Skeletal muscle satellite cell (primary cell): ENCODE data around the gene COL23A1.

ENCODE experiments used
- H3K27me3 ChIP-seq: 2 replicates; pipeline ENCODE4 v1.7.0; 2013; ENCODE audit warnings: low read length; ENCODE audit not compliant: control insufficient read depth, insufficient read depth
- H3K36me3 ChIP-seq: 2 replicates; pipeline ENCODE4 v1.7.0; 2013; ENCODE audit warnings: mild to moderate bottlenecking, control low read depth, low read length; ENCODE audit not compliant: insufficient read depth
- H3K4me1 ChIP-seq: 2 replicates; pipeline ENCODE4 v1.7.0; 2013; ENCODE audit warnings: low read length; ENCODE audit not compliant: control insufficient read depth, insufficient read depth
- H3K4me2 ChIP-seq: 2 replicates; pipeline ENCODE4 v1.7.0; 2013; ENCODE audit warnings: mild to moderate bottlenecking, low read length
- H3K4me3 ChIP-seq: 2 replicates; pipeline ENCODE4 v1.7.0; 2013; ENCODE audit warnings: low read length
- H3K9ac ChIP-seq: 2 replicates; pipeline ENCODE4 v1.7.0; 2013; ENCODE audit warnings: mild to moderate bottlenecking, low read depth, low read length, moderate library complexity
- H3K9me3 ChIP-seq: replicated peaks from 2 replicates; pipeline ENCODE4 v1.7.0; 2013; ENCODE audit warnings: mild to moderate bottlenecking, control low read depth, low read length

COL23A1 gene

DNA sequence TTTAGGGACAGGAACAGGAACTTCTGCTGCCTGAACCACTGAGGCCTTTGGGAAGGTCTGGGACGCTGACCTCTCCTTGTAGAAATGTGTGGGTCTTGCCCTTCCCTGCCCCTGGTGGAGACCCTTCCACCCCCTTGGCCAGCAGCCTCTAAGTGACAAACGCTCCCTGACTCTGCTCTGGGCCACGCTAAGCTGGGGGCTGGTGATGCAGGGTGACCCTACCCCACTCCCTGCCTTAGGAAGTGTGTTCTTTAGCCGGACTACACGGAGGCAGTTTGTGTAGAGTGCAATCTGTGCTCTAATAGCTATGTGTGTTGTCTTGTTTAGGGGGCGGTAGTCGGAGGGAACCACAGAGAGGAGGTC, 123.0 kb downstream of the COL23A1 start:
- H3K36me3 ChIP-seq: no peaks in the 10 kb centered on the region
- no peak overlapping the region for H3K4me2 ChIP-seq
- H3K9me3 ChIP-seq: peaks cover 10% of the 10 kb centered on the region
- no peaks in the 10 kb centered on the region for H3K4me1 ChIP-seq
- H3K27me3 ChIP-seq: no peaks in the 10 kb centered on the region
- H3K9ac ChIP-seq: no peak overlapping the region
- H3K4me3 ChIP-seq: no peak overlapping the region

- no peaks in the 10 kb centered on the region for H3K4me1 ChIP-seq
Measured at GRCh38 chr5:178466342-178466741, 123.9 kb downstream of the COL23A1 start.

GRCh38 chr5:178465861-178466288, 124.3 kb downstream of the COL23A1 start:
- no peak overlapping the region for H3K9ac ChIP-seq
- H3K9me3 ChIP-seq: peaks cover 9% of the 10 kb centered on the region
- H3K4me1 ChIP-seq: no peaks in the 10 kb centered on the region
- no peak overlapping the region for H3K4me2 ChIP-seq
- no peaks in the 10 kb centered on the region for H3K36me3 ChIP-seq
- no peak overlapping the region for H3K4me3 ChIP-seq
- H3K27me3 ChIP-seq: no peaks in the 10 kb centered on the region

More at GRCh38 chr5:178466342-178466741, 123.9 kb downstream of the COL23A1 start:
- Histone ChIP-seq H3K9ac (no peak overlapping the region), H3K4me3 (no peak overlapping the region), H3K4me2 (no peak overlapping the region), H3K9me3 (peaks cover 10% of the 10 kb centered on the region), H3K36me3 (no peaks in the 10 kb centered on the region), H3K27me3 (no peaks in the 10 kb centered on the region)

- Histone ChIP-seq H3K4me2 (no peak overlapping the region), H3K4me3 (no peak overlapping the region), H3K36me3 (no peaks in the 10 kb centered on the region), H3K9me3 (peaks cover 7% of the 10 kb centered on the region), H3K4me1 (no peaks in the 10 kb centered on the region), H3K27me3 (no peaks in the 10 kb centered on the region), H3K9ac (no peak overlapping the region)
Measured at GRCh38 chr5:178465228-178465860, 124.8 kb downstream of the COL23A1 start.

DNA sequence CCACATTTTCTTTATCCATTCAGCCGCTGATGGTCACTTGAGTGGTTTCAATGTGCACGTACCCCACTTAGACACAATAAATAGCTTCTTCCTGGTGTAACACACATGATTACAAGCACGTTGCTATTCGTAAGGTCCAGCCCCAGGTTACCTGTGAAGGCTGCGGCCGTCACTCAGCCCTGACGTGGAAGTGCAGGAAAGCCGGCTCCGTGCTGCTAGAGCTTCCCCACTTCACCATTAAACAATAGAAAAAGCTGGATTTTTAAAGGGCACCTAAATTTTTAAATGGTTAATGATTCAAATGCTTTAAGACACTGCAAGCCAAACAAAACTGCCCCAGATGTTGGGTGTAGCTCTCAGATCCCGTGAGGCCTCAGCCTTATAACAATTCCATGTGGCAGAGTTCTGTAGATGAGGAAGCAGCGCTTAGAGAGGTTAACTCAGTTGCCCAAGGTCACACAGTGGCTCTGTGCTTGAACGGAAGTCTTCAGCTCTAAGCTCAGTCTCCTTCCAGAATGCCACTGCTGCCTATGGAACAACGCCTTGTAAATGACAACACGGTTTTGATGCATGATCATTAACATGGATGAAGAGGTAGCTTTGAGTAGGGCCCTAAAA, 125.7 kb downstream of the COL23A1 start:
- Histone ChIP-seq H3K27me3 (no peaks in the 10 kb centered on the region), H3K4me1 (no peaks in the 10 kb centered on the region), H3K9me3 (peaks cover 7% of the 10 kb centered on the region), H3K36me3 (no peaks in the 10 kb centered on the region), H3K4me3 (no peak overlapping the region), H3K9ac (no peak overlapping the region), H3K4me2 (no peak overlapping the region)

DNA sequence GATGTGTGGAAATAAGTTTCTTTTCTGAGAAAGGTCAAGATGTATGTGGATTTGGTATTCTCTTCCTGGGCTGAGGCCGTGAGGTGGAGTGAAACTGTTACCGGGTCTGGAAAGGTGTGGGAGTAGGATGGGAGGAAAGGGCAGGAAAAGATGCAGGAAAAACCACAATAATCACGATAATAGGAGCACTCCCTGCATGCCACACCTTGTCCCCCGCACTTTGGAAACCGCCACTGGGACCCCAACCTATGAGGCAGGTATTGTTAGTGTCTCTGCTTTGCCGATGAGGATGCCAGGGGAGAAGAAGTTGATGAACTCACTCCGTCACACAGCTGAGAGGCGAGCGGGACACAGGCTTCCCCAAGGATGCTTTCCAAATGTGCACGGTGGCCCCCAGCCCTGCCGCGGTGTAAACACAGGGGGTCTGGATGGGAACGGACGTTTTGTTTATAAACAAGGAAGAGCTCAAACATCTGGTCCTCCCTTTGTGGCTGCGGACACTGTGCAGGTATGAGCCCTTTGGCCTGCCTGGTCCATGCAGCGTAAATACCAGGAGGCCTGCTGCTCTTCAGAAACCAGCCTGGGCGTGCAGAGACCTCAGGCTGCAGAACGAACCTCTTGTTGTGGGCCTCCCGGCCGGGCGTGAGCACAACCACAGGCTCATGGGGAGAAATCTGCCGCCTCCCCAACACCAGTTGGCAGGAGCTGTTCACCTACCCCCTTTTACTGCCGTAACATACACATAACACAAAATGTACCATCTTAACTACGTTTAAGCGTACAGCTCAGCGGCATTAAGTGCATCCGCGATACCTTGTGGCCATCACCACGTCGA, 126.7 kb downstream of the COL23A1 start:
- Histone ChIP-seq H3K4me1 (no peaks in the 10 kb centered on the region), H3K36me3 (no peaks in the 10 kb centered on the region)

GRCh38 chr5:178462816-178463215, 127.4 kb downstream of the COL23A1 start:
- H3K27me3 ChIP-seq: no peaks in the 10 kb centered on the region
- no peak overlapping the region for H3K4me2 ChIP-seq
- H3K9me3 ChIP-seq: peaks cover 7% of the 10 kb centered on the region
- H3K4me1 ChIP-seq: no peaks in the 10 kb centered on the region
- H3K9ac ChIP-seq: no peak overlapping the region
- no peak overlapping the region for H3K4me3 ChIP-seq
- H3K36me3 ChIP-seq: no peaks in the 10 kb centered on the region

More for the DNA sequence above, 126.7 kb downstream of the COL23A1 start:
- H3K9ac ChIP-seq: no peak overlapping the region
- no peak overlapping the region for H3K4me3 ChIP-seq
- no peaks in the 10 kb centered on the region for H3K27me3 ChIP-seq
- H3K4me2 ChIP-seq: no peak overlapping the region
- H3K9me3 ChIP-seq: peaks cover 7% of the 10 kb centered on the region

DNA sequence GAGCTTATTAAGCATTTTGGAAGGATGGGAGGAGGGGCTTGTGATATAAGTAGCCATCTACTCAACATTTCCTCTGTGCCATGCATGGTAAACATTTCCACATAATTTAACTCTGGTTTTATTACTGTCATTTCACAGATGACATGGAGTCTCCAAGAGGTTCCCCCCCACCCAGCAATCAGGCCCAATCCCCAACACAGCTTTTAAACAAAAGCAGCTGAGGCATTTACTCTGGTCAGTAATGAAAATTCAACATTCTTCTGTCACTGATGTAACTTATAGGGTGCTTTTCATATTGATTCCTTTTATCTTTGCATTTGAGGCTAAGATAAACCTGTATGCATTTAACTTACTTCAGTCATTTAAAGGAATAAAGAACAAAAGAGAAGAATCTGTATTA, 128.1 kb downstream of the COL23A1 start:
- Histone ChIP-seq H3K27me3 (no peaks in the 10 kb centered on the region), H3K9ac (no peak overlapping the region), H3K4me1 (no peaks in the 10 kb centered on the region), H3K9me3 (peaks cover 2% of the 10 kb centered on the region), H3K36me3 (no peaks in the 10 kb centered on the region), H3K4me3 (no peak overlapping the region), H3K4me2 (no peak overlapping the region)

DNA sequence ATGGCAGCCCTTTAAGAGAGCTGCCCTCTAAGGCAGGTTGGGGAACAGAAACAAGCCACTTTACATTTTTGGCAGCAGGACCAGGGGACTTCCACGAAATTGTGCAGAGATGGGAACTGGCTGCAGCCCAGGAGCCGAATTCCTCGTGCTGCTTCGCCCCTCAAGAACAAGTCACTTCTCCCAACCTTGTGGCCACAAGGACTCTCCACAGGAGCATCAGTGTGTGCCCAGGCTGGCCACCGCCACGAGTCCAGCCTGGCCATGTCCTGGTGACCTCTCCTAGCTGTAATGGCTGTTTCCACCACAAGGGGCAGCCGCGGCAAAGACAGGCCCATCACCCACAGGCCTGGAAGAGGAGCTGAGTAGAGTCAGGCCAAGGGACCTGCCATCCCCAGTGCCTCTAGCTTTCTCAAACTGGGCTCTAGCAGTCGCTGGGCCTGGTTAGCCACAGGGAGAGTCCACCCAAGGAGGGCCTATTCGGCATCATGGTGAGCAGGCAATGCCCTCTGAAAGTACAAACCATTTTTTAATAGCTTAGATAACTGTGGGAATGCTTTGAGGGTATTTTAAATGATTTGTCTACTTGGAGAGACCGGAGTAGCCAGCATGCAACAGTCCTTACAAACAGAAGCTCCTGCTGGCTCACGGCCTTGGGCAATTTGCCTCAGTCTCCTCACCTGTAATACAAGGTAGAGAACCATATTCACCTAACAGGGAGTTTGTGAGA, 129.0 kb downstream of the COL23A1 start:
- H3K4me3 ChIP-seq: no peak overlapping the region
- no peaks in the 10 kb centered on the region for H3K27me3 ChIP-seq
- no peak overlapping the region for H3K9ac ChIP-seq
- no peaks in the 10 kb centered on the region for H3K9me3 ChIP-seq
- H3K4me1 ChIP-seq: no peaks in the 10 kb centered on the region
- no peak overlapping the region for H3K4me2 ChIP-seq
- H3K36me3 ChIP-seq: no peaks in the 10 kb centered on the region

DNA sequence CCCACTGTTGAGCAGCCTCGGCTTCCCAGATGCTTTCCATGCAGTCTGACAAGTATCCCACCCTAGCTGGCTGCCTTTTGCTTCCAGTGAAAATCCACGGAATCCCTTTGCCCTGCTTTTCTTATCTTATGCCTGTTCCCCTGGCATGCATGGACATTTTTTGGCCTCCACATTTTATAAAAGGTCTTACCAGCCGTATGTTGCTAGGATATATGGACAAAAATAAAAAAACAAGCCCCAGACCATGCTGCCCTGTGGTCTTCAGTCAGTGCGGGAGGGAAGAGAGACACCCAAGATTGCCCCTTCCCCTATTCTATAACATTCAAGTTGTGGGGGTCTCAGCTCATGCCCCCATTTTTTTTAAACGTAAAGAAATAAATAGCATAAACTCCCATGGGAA, 129.6 kb downstream of the COL23A1 start:
- Histone ChIP-seq H3K36me3 (no peaks in the 10 kb centered on the region), H3K27me3 (no peaks in the 10 kb centered on the region), H3K4me1 (no peaks in the 10 kb centered on the region), H3K4me3 (no peak overlapping the region), H3K9ac (no peak overlapping the region), H3K4me2 (no peak overlapping the region), H3K9me3 (no peaks in the 10 kb centered on the region)

- Histone ChIP-seq H3K4me3 (no peak overlapping the region), H3K9me3 (no peaks in the 10 kb centered on the region)
Measured at GRCh38 chr5:178460174-178460573, 130.0 kb downstream of the COL23A1 start.

More at GRCh38 chr5:178460174-178460573, 130.0 kb downstream of the COL23A1 start:
- no peaks in the 10 kb centered on the region for H3K4me1 ChIP-seq
- H3K4me2 ChIP-seq: no peak overlapping the region
- no peak overlapping the region for H3K9ac ChIP-seq
- no peaks in the 10 kb centered on the region for H3K27me3 ChIP-seq
- no peaks in the 10 kb centered on the region for H3K36me3 ChIP-seq
